Fibroblast of lung (primary cell): ENCODE data around the gene FIBCD1. TPM values are rescaled to one million over a fixed set of nuclear protein-coding genes. Genes with fewer than 3 reads are reported as not detected.

Experiments used
- DNase-seq, 2 donors: peaks; one replicate each; pipeline versions ENCODE4 v3.0.0 to v3.0.0-alpha.2; 2010; ENCODE audit warnings: low read depth in 2 of 2
- H2AFZ ChIP-seq: 2 replicates; pipeline ENCODE4 v1.5.1; 2012; ENCODE audit warnings: low read length, control low read depth, inconsistent platforms
- H3K27ac ChIP-seq: 2 replicates; pipeline ENCODE4 v1.5.1; 2011; ENCODE audit warnings: low read length, control low read depth; ENCODE audit not compliant: insufficient read depth
- H3K27me3 ChIP-seq: 2 replicates; pipeline ENCODE4 v1.5.1; 2011; ENCODE audit warnings: mild to moderate bottlenecking, low read length; ENCODE audit not compliant: control insufficient read depth, insufficient read depth
- H3K36me3 ChIP-seq: 2 replicates; pipeline ENCODE4 v1.5.1; 2011; ENCODE audit warnings: low read length; ENCODE audit not compliant: control insufficient read depth, insufficient read depth
- H3K4me1 ChIP-seq: 2 replicates; pipeline ENCODE4 v1.5.1; 2011; ENCODE audit warnings: low read length; ENCODE audit not compliant: control insufficient read depth, insufficient read depth; ENCODE audit errors: extremely low read depth
- H3K4me2 ChIP-seq: 2 replicates; pipeline ENCODE4 v1.5.1; 2011; ENCODE audit warnings: low read length, control low read depth; ENCODE audit not compliant: insufficient read depth; ENCODE audit errors: extremely low read depth
- H3K4me3 ChIP-seq, 4 experiments: fragments of 200-600 bp in 1 of 4; sonication (generic) in 1 of 4; replicated peaks in 1 of 4; 2 replicates each; pipeline ENCODE4 v1.5.1; 2011 to 2016; ENCODE audit warnings: low read length in 4 of 4, low read depth in 3 of 4, mild to moderate bottlenecking in 3 of 4, control low read depth in 2 of 4, inconsistent platforms in 1 of 4, mixed read lengths in 1 of 4; ENCODE audit not compliant: insufficient read depth in 1 of 4; ENCODE audit errors: control extremely low read depth in 1 of 4
- H3K79me2 ChIP-seq: 2 replicates; pipeline ENCODE4 v1.5.1; 2012; ENCODE audit warnings: mild to moderate bottlenecking, low read length, inconsistent platforms; ENCODE audit not compliant: control insufficient read depth, insufficient read depth
- H3K9ac ChIP-seq: 2 replicates; pipeline ENCODE4 v1.5.1; 2011; ENCODE audit warnings: mild to moderate bottlenecking, low read length, control low read depth; ENCODE audit not compliant: insufficient read depth
- H3K9me3 ChIP-seq: 2 replicates; pipeline ENCODE4 v1.5.1; 2012; ENCODE audit warnings: low read depth, low read length; ENCODE audit not compliant: control insufficient read depth, insufficient read depth
- H4K20me1 ChIP-seq: 2 replicates; pipeline ENCODE4 v1.5.1; 2011; ENCODE audit warnings: low read length; ENCODE audit not compliant: control insufficient read depth, insufficient read depth; ENCODE audit errors: extremely low read depth
- CTCF ChIP-seq, 2 donors: IDR thresholded peaks in 1 of 2; conservative IDR thresholded peaks in 1 of 2; 1 replicate in 1 of 2; 2 replicates in 1 of 2; pipeline ENCODE4 v1.5.1; 2011 to 2012; ENCODE audit warnings: low read length in 2 of 2, control low read depth in 1 of 2, inconsistent platforms in 1 of 2, low read depth in 1 of 2, mild to moderate bottlenecking in 1 of 2
- EZH2 ChIP-seq: IDR thresholded peaks from 2 replicates; pipeline ENCODE4 v1.5.1; 2012; ENCODE audit warnings: low read length, control low read depth, mild to moderate bottlenecking; ENCODE audit errors: missing control alignments
- polyA plus RNA-seq, 2 donors: library from polyadenylated mRNA; depleted of rRNA in 1 of 2; stranded (reverse) in 1 of 2; unstranded in 1 of 2; fragments of >200 nt; gene quantifications; 2 replicates each; pipeline ENCODE4 v1.2.1, GENCODE V29; 2011 to 2012; ENCODE audit warnings: missing spikeins in 1 of 2
- total RNA-seq: library from RNA; depleted of rRNA; stranded (reverse); fragments of >200 nt; gene quantifications from 2 replicates; pipeline ENCODE4 v1.2.1, GENCODE V29; 2014

The FIBCD1 gene
- total and polyA plus RNA-seq, 2 donors (not counting 1 experiment from before 2014, with no cell fraction given) = 7.3 to 28.0 TPM

GRCh38 chr9:130932255-130933079 lies 6.6 kb downstream of the FIBCD1 start:
- Histone ChIP-seq H3K9ac (peak overlapping the region; percentile 48), H3K4me3 (peak overlapping the region in 1 of 4 experiments; percentile 8)
- TF ChIP-seq EZH2 (no peak), CTCF (conservative IDR thresholded peaks at IDR 0.05 in 1 of 2, IDR thresholded peaks at IDR 0.05 in 1 of 2; ENCODE audit: low read depth in 1 of 2, low read length in 2 of 2) (peak; percentile 30 to 38)

GRCh38 chr9:130931508-130932254 lies 7.4 kb downstream of the FIBCD1 start:
- Histone ChIP-seq H4K20me1 (no peaks in the 10 kb centered on the region), H3K36me3 (no peaks in the 10 kb centered on the region), H3K27me3 (no peaks in the 10 kb centered on the region), H3K27ac (peak overlapping the region; percentile 83), H2AFZ (no peak overlapping the region), H3K9ac (peak overlapping the region; percentile 5), H3K79me2 (no peaks in the 10 kb centered on the region), H3K4me2 (peak overlapping the region; percentile 29), H3K4me1 (peaks cover 55% of the 10 kb centered on the region), H3K9me3 (no peaks in the 10 kb centered on the region), H3K4me3 (no peak overlapping the region)
- TF ChIP-seq EZH2 = no peak
- no peak for TF ChIP-seq CTCF (conservative IDR thresholded peaks at IDR 0.05 in 1 of 2, IDR thresholded peaks at IDR 0.05 in 1 of 2; ENCODE audit: low read depth in 1 of 2, low read length in 2 of 2)
- DNase-seq = peak in 1 of 2 donors; percentile 26

More at GRCh38 chr9:130932255-130933079, 6.6 kb downstream of the FIBCD1 start:
- H3K9me3 ChIP-seq = no peaks in the 10 kb centered on the region
- no peak overlapping the region for H2AFZ ChIP-seq
- no peaks in the 10 kb centered on the region for H3K79me2 ChIP-seq
- peak overlapping the region; percentile 83 for H3K27ac ChIP-seq
- H4K20me1 ChIP-seq = no peaks in the 10 kb centered on the region
- H3K4me2 ChIP-seq = peak overlapping the region; percentile 51
- H3K27me3 ChIP-seq = no peaks in the 10 kb centered on the region
- peak in 1 of 2 donors; percentile 93 for DNase-seq
- no peaks in the 10 kb centered on the region for H3K36me3 ChIP-seq
- H3K4me1 ChIP-seq = peaks cover 60% of the 10 kb centered on the region

GRCh38 chr9:130930804-130931349 lies 8.2 kb downstream of the FIBCD1 start:
- Histone ChIP-seq H3K4me3 (no peak overlapping the region), H3K27ac (no peak overlapping the region), H3K9ac (no peak overlapping the region)

More at GRCh38 chr9:130930804-130931349, 8.2 kb downstream of the FIBCD1 start:
- Histone ChIP-seq H3K27me3 (no peaks in the 10 kb centered on the region), H3K79me2 (no peaks in the 10 kb centered on the region), H3K9me3 (no peaks in the 10 kb centered on the region), H3K4me2 (no peak overlapping the region), H3K36me3 (no peaks in the 10 kb centered on the region), H2AFZ (no peak overlapping the region), H3K4me1 (peaks cover 49% of the 10 kb centered on the region), H4K20me1 (no peaks in the 10 kb centered on the region)
- DNase-seq = no peak
- TF ChIP-seq CTCF (conservative IDR thresholded peaks at IDR 0.05 in 1 of 2, IDR thresholded peaks at IDR 0.05 in 1 of 2; ENCODE audit: low read depth in 1 of 2, low read length in 2 of 2) (no peak), EZH2 (no peak)
